Psoas muscle (tissue), 8 donors: ENCODE data around the gene ADGB. TPM values are rescaled to one million over a fixed set of nuclear protein-coding genes. Genes with fewer than 3 reads are reported as not detected.

Experiments used
- ATAC-seq, 4 donors: fragments of 200-7000 bp; cut with Tn5 transposase; one replicate each; pipeline ENCODE4 v1.9.1; 2020; ENCODE audit warnings: moderate library complexity in 3 of 4, mild to moderate bottlenecking in 2 of 4
- DNase-seq, 2 donors: peaks; one replicate each; pipeline ENCODE4 v3.0.0-alpha.2; 2020
- H3K27ac ChIP-seq: fragments of 200-600 bp; one replicate; pipeline ENCODE4 v1.8.0; 2022
- H3K27me3 ChIP-seq, 3 donors: fragments of 200-600 bp in 1 of 3; one replicate each; pipeline versions ENCODE4 v1.6.1 to v1.8.0; 2013 to 2022; ENCODE audit warnings: low read length in 2 of 3, mild to moderate bottlenecking in 2 of 3, moderate library complexity in 1 of 3; ENCODE audit not compliant: insufficient read depth in 3 of 3
- H3K36me3 ChIP-seq, 2 donors: fragments of 200-600 bp in 1 of 2; one replicate each; pipeline versions ENCODE4 v1.6.1 to v1.8.0; 2013 to 2022; ENCODE audit warnings: low read depth in 1 of 2, mild to moderate bottlenecking in 1 of 2, moderate library complexity in 1 of 2; ENCODE audit not compliant: insufficient read depth in 1 of 2
- H3K4me1 ChIP-seq: fragments of 200-600 bp; one replicate; pipeline ENCODE4 v1.8.0; 2022
- H3K4me3 ChIP-seq: fragments of 200-600 bp; one replicate; pipeline ENCODE4 v1.8.0; 2022; ENCODE audit warnings: mild to moderate bottlenecking
- H3K9me3 ChIP-seq: fragments of 200-600 bp; one replicate; pipeline ENCODE4 v1.8.0; 2022
- WGBS, 3 donors: extraction: QIAGEN DNeasy Blood & Tissue Kit; methylation state at CpG; one replicate each; pipeline versions ENCODE4 v1.1.6 to v1.1.7; 2013; 5-methylcytosine and 5-hydroxymethylcytosine counted together
- intact Hi-C, 2 donors: fragments of 100-400 bp; cut with DNase I; formaldehyde crosslinking; loops; one replicate each; pipeline versions ENCODE4 v1.11.0 to v1.14.2; 2022
- polyA plus RNA-seq, 3 donors: library from polyadenylated mRNA; stranded (reverse); fragments of 200-250 nt; gene quantifications; one replicate each; pipeline ENCODE4 v1.2.3, GENCODE V29; 2013
- total RNA-seq, 4 donors: library from RNA; stranded (reverse); fragmentation: NEBNext Ultra II Directional in 2 of 4; extraction: Animal tissue kit (Norgen Biotek cat#: 25700) in 2 of 4; gene quantifications; one replicate each; pipeline versions ENCODE4 v1.2.1 to v1.2.4, GENCODE V29; 2021 to 2023
- TF ChIP-seq, protein P1 (sequence below): fragments of 200-600 bp; IDR thresholded peaks from one replicate; pipeline ENCODE4 v1.8.0; 2022; ENCODE audit warnings: antibody characterized with exemption
- donor health status: healthy with polysubstance abuse.
- donor health status: DM: no; HTN: no; CAD: no; lungs with moderate emphysema.
- donor health status: Bipolar disorder and iron deficiency.
- donor health status: healthy.
- donor health status: DM: yes; HTN: yes; CAD: no.
- donor health status: DM: no; HTN: no; CAD: no.
- donor health status: DM: no; HTN: no; CAD: no.
- donor health status: DM: yes; HTN: yes; CAD: no.

The ADGB gene
- total and polyA plus RNA-seq, 7 donors, result not detected

DNA sequence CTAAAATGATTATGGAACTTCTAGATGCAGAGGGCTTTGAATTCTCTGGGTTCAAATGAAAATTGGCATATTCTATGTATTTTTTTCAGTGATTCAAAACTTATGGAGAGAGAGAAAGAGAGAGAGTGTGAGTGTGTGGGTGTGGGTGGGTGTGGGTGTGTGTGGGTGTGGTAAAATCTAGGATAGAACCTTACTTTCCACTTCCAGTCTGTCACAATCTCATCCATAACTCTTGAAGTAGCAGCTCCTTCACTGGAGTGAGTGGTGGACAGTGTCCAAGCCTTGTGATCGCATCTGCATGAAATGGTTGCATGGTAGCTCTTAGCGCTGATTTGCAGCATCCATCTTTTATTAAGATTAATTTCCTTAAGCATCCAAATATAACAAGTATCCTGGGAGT lies 37.7 kb downstream of the ADGB start:
- H3K9me3 ChIP-seq, result no peaks in the 10 kb centered on the region
- DNase-seq, result no peak
- intact Hi-C loops, result no loop called here
- no peak overlapping the region for H3K4me3 ChIP-seq
- no peak for ATAC-seq
- H3K27ac ChIP-seq, result no peak overlapping the region
- WGBS, 3 donors, result 76 to 85% (median 81%) methylated on average over 2 of the region's 2 CpGs
- H3K4me1 ChIP-seq, result no peaks in the 10 kb centered on the region
- TF ChIP-seq, protein P1, sequence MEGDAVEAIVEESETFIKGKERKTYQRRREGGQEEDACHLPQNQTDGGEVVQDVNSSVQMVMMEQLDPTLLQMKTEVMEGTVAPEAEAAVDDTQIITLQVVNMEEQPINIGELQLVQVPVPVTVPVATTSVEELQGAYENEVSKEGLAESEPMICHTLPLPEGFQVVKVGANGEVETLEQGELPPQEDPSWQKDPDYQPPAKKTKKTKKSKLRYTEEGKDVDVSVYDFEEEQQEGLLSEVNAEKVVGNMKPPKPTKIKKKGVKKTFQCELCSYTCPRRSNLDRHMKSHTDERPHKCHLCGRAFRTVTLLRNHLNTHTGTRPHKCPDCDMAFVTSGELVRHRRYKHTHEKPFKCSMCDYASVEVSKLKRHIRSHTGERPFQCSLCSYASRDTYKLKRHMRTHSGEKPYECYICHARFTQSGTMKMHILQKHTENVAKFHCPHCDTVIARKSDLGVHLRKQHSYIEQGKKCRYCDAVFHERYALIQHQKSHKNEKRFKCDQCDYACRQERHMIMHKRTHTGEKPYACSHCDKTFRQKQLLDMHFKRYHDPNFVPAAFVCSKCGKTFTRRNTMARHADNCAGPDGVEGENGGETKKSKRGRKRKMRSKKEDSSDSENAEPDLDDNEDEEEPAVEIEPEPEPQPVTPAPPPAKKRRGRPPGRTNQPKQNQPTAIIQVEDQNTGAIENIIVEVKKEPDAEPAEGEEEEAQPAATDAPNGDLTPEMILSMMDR, result no peak
- no peaks in the 10 kb centered on the region for H3K36me3 ChIP-seq
- H3K27me3 ChIP-seq, result no peaks in the 10 kb centered on the region

DNA sequence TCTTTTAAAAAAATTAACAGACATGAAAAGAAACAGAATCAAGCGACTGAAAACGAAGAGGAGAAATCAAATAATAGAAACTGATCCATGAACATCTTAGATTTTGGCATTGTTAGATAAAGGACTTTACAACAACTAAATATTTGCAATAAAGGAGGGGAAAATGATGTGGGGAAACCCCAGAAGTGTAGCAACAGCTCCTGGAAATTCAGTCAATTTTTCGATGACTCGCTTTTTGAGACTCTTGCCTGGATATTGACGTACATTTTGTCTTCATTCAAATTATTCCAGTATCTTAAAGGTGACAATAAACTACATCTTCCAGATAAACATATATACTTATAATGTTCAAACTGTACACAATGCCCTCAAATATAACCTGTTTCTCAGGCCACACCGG lies 44.1 kb downstream of the ADGB start:
- ATAC-seq, result no peak
- Histone ChIP-seq H3K9me3 (no peaks in the 10 kb centered on the region), H3K4me3 (no peak overlapping the region), H3K27me3 (no peaks in the 10 kb centered on the region), H3K27ac (no peak overlapping the region), H3K4me1 (no peaks in the 10 kb centered on the region), H3K36me3 (no peaks in the 10 kb centered on the region)
- intact Hi-C loops, result no loop called here
- WGBS, 3 donors, result 90 to 92% (median 91%) methylated on average over 6 of the region's 6 CpGs
- DNase-seq, result no peak
- TF ChIP-seq, protein P1, result no peak

DNA sequence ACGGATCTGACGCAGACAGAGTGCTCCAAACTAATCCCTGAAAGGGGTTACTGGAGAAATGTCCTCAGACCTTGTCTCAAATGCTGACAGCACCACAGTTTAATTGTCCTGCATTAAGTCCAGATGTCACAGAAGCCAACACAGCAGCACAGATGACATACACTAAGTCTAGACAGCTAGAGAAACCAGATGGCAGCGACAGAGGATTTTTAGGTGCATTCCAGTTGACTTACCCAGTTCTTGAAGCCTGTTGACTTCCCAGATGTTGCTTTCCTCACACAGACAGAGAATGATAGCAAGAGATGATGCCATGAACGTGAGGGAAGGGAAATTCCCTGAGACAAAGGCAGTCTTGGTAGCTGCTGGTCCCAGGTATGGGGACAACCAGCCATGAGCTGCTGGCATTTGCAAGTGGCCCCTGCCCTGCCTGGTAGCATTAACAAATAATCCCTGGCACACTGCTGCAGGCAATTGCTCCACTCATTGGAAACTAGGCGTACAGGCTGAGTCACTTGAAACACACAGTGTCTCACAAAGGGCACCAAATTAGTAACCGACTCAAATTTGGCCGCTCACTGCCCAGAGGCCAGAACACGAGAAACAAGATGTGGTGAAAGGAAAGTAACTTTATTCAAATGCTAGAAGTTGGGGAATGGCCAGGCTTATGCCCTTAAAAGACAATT lies 52.2 kb downstream of the ADGB start:
- no peaks in the 10 kb centered on the region for H3K4me1 ChIP-seq
- ATAC-seq (no peak), DNase-seq (no peak)
- 38 to 48% (median 40%) methylated on average over 8 of the region's 8 CpGs for WGBS, 3 donors
- no peaks in the 10 kb centered on the region for H3K9me3 ChIP-seq
- H3K27ac ChIP-seq, result no peak overlapping the region
- H3K36me3 ChIP-seq, result no peaks in the 10 kb centered on the region
- intact Hi-C loops, result no loop called here
- no peak overlapping the region for H3K4me3 ChIP-seq
- no peaks in the 10 kb centered on the region for H3K27me3 ChIP-seq
- TF ChIP-seq, protein P1, result no peak

DNA sequence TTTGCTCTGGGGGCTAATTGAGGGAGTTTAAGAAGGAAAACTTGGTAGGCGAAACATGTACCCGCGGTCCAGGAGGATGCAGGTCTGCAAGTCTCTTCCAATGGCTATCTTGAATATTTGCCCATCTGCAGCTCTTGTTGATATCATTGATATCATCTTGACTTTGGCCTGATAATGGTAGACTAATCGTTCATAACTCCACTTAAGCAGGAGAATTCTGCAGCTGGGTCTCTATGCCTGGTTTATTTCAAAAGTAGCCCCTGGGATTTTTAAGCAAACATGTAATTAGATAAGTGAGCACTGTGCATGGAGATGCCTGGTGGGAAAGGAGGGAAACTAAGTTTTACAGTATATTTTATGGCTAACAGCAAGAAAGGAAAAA lies 52.7 kb downstream of the ADGB start:
- intact Hi-C loops, result no loop called here
- TF ChIP-seq, protein P1, result no peak
- H3K4me3 ChIP-seq, result no peak overlapping the region
- ATAC-seq (no peak), DNase-seq (no peak)
- H3K27ac ChIP-seq, result no peak overlapping the region
- no peaks in the 10 kb centered on the region for H3K9me3 ChIP-seq
- H3K36me3 ChIP-seq, result no peaks in the 10 kb centered on the region
- no peaks in the 10 kb centered on the region for H3K27me3 ChIP-seq
- WGBS, 3 donors, result 86 to 91% (median 87%) methylated on average over 4 of the region's 4 CpGs
- H3K4me1 ChIP-seq, result no peaks in the 10 kb centered on the region

DNA sequence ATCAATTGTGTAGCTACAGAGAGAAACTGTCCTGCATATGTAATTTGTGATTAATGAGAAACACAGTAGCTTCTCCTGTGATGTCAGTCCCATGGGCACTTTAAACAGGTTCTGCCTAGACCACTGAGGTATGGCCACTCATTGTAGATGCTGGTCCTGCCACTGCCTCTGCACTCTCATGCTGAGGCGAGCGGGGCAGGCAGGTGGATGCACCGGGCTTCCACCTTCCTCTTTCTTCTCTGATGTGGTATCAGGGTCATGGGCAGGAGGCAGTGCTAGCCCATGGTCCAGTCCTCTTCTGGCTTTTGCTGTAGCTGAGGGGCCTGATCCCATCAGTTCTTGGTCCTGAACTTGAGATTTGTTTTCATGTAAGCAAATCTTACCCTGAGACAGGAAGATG lies 58.7 kb downstream of the ADGB start:
- intact Hi-C loops, result no loop called here
- TF ChIP-seq, protein P1, result no peak
- Histone ChIP-seq H3K4me3 (no peak overlapping the region), H3K27ac (no peak overlapping the region), H3K27me3 (no peaks in the 10 kb centered on the region), H3K9me3 (no peaks in the 10 kb centered on the region), H3K36me3 (no peaks in the 10 kb centered on the region), H3K4me1 (no peaks in the 10 kb centered on the region)
- peak in 1 of 2 donors; percentile 15 for DNase-seq
- 85 to 93% (median 93%) methylated on average over 3 of the region's 3 CpGs for WGBS, 3 donors
- no peak for ATAC-seq
